ENCODE results near the gene CPM.

Gene CPM

GRCh38 chr12:68954811-68955210 is 21.8 kb upstream of the CPM start:
- no peak for DNase-seq

GRCh38 chr12:68953536-68953935 is 20.6 kb upstream of the CPM start:
- no peak for DNase-seq

DNA sequence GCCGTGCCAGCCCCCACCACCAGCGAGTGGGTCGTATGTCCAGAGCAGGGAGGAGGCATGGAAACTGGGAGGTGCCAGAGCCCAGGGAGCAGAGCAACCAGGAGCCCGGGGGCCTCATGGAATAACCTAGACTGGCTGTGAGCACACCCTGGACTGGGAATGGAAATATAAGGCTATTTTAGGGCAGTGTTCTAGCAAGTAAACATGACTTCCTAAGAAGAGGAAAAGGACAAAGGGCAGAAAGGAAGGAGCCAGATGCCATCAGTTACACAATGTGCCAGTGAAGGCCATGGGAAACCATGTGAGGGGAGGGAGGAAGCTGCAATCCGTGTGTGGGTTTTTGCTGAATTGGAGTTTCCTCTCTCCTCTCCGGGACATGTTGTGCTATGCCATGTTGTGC is 18.7 kb upstream of the CPM start:
- DNase-seq, result no peak

DNA sequence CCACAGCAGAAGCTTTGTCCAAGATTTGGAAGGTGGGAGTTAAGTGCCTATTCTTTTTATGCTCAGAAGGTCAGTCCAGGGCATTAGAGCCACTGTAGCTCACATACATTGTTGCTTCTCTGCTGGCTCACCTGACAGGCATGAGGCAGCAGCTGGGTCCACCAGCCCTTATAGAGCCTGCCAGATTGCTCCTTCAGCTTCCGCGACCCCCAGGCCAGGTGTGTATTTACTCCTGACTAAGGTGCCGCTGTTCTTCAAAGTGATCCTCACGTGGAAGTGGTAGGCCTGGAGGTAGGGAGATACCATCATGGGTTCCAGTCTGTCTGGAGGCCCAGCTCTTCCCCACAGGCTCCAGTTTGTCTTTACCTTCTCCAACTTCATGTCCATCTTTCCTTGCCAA is 17.5 kb upstream of the CPM start:
- DNase-seq, result no peak

GRCh38 chr12:68945255-68945654 is 12.3 kb upstream of the CPM start:
- DNase-seq, result no peak

DNA sequence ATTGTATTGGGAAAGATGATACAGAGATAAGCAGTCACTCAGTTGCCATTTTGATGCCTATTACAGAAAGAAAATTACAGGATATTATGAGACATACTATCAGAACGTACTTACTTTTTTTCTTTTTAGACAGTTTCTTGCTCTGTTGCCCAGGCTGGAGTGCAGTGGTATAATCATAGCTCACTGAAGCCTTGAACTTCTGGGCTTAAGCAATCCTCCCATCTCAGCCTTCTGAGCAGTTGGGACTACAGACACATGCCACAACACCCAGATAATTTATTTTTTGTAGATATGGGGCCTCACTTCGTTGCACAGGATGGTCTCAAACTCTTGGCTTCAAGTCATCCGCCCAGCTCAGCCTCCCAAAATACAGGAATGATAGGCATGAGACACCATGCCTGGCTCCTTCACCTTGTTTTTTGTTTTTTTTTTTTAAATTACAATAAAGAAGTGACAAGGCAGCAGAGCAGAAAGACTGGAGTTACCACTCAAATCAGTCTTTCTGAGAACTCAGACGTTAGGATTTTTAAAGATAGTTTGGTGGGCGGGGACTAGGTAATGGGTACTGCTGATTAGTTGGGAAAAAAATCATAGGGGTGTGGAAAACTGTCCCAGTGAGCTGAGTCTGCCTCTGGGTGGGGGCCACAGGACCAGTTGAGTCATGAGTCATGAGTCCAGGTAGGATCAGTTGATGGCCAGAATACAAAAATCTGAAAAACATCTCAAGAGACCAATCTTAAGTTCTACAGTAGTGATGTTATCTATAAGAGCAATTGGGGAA is 11.5 kb upstream of the CPM start:
- no peak for DNase-seq

GRCh38 chr12:68943848-68944247 is 10.9 kb upstream of the CPM start:
- DNase-seq, result no peak

DNA sequence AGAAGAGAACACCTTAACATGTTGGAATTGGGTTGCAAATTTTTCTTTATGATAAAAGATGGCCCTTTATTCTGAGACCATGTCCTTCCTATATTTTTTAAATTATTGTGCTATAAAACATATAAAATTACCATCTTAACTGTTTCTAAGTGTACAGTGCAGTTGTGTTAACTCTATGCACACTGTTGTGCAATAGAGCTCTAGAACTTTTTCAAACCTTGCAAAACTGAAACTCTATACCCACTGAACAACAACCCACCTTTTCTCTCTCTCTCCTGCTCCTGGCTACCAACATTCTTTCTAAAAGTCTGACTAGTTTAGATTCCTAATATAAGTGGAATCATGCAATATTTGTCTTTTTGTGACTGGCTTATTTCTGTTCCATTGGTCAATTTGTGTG is 7.8 kb upstream of the CPM start:
- no peak for DNase-seq

- no peak for DNase-seq
Measured at GRCh38 chr12:68939505-68939904, 6.5 kb upstream of the CPM start.

DNA sequence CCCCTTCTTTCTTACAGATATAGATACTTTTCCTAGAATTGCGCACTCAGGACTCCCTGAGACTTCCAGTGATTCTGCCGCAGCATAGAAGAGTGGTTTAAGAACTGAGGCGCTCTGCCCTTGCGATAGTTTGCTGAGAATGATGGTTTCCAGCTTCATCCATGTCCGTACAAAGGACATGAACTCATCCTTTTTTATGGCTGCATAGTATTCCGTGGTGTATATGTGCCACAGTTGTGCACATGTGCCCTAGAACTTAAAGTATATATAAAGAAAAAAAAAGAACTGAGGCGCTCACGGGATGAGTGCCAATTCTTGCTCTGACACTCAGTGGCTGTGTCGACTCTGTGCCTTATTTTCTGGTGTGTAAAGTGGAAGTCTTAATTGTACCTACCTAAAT is 1.4 kb upstream of the CPM start:
- DNase-seq, result no peak

DNA sequence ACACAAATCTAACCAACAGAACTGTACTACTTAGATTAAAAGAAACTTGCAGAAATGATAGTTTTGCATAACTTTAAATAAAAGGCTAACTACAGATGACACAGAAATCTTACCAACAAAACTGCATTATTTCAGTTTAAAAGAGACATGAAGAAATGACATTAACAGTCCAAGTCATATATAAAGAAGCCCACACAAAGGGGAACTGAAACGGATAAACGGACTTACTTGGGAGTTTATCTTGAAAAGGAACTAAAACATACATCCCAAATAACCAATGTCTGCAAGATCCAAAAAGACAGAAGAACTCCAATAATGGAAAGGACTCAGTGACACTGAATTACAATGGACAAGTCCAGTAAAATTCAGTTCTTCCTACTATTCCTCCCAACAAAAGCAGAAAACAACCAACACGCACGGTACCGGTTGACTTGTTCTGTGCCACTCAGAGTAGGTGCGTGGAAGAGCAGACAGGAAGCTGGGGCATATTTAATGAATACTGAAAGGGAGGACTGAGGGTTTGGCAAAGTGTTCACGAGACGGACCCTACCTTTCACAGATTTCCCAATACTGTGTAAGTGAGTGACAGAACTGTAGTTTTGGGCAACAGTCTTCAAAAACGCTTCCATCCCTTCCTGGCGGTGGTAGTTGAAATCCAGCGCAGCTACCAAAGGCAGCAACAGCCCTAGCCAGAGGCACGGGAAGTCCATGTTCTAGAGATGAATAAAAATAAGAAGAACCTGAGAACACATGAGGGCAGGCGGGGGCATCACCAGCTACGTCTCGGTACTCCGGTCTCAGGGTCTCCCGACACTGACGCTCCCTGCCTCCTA is 627 bp downstream of the CPM start:
- no peak for DNase-seq

DNA sequence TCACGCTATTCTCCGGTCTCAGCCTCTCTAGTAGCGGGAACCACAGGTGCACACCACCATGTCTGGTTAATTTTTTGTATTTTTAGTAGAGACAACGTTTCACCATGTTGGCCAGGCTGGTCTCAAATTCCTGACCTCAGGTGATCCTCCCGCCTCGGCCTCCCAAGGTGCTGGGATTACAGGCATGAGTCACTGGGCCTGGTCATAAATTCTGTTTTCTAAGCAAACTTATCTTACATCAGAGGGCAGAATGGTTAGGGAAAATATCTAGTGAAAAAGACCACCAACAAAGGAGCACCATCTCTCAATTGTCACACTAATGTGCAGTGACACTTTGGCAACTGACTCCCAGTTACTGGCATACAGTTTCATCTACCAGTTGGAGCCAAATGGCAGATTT is 2.8 kb downstream of the CPM start:
- DNase-seq, result no peak

GRCh38 chr12:68924546-68924945 is 8.4 kb downstream of the CPM start:
- DNase-seq, result no peak

DNA sequence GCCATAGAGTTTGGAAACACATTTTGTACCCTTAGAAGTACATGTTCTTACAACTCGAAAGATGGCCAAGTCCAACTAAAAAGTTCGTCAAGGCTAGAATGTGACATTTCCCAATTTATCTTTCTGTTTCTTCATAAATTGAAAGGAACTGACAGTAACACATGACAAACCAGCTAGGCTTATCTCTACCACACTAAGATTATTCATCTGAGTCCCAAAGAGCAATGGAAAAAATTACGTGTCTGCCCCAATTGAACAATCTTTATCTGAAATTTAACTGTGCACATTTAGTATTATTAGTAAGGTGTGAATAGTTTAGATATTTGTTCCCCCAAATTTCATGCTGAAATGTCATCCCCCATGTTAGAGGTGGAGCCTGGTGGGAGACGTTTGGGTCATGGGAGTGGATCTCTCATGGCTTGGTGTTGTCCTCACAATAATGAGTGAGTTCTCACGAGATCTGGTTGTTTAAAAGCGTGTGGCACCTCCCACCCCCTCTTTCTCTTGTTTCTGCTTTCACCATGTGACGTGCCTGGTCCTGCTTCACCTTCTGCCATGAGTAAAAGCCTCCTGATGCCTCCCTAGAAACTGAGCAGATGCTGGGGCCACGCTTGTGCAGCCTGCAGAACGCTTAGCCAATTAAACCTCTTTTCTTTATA is 13.3 kb downstream of the CPM start:
- DNase-seq, result no peak

GRCh38 chr12:68918960-68919359 is 14.0 kb downstream of the CPM start:
- no peak for DNase-seq

DNA sequence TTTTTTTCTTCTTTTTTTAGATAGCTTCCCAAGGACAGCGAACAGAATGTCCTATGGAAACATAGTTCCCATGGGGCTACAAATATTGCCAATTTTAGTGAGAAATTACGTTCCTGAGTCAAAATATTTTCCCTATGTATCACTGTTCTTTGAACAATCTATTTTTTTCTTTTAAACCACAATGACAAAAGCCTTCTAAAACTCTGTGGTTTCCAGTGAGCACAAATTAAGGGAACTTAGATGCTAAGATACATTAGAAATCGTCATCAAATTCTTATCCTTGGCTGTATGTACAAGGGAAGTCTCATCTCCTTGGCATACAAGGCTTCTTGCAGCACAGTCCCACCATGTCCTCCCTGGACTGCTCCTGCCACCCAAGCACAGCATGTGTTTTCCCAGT is 17.9 kb downstream of the CPM start:
- no peak for DNase-seq

GRCh38 chr12:68913682-68914081 is 19.3 kb downstream of the CPM start:
- DNase-seq, result no peak

DNA sequence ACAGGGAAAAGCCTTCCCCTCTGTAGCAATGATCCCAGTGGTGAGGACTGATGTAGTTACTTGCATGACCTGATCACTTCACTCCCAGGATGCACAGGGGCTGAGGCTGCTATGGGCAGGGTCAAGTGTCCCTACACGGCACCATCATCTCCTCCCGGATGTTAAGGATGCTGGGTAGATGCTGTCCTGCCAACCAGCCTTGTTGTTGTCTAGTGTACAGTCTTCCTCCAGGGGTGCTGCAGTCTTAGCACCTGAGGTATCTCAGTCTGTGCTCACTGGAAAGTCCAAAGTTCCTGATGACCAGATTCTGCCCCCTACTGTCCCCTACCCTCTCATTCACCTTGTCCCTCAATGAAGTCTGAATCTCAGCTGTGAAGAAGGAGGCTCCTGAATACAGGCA is 20.1 kb downstream of the CPM start:
- DNase-seq, result no peak

DNA sequence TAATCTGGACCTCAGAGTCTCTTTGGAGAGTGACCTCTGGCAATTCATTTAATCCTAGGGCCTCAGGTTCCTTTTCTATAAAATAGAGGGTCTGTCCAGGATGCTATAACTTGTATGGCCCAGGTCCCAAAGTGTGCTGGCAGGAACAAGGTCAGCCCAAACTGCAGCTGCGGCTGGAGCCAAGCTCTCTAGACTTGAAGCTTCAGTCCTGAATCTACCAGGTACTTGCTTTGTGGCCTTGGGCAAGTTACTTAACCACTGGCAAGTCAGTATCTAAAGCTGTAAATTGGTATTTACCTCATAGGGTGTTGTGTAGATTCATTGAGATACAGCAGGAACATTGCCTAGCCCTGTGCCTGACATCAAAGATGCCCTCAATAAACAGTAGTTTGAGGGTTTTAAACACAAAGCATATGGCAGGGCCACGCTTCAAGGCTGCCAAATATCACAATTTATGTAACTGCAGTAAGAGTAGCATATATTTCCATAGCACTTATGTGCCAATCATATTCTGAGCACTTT is 21.7 kb downstream of the CPM start:
- DNase-seq, result no peak

- DNase-seq, result no peak
Measured at GRCh38 chr12:68910128-68910527, 22.8 kb downstream of the CPM start.

DNA sequence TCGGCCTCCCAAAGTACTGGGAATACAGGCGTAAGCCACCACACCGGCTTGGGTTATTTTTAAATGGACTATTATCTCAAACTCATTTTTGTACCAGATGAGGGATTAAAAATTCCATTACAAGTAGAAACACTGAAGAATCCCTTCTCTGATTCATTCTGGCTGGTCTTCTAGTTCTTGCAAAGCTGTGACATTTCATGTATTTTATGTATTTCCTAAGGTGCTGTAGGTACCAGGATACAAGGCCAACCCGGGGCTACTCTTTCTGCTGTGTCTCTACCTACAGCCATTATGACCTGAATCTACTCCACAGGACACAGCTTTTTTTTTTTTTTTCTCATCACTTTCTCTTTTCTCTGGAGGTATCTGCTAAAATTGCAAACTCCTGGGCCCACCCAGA is 24.9 kb downstream of the CPM start:
- DNase-seq, result no peak

GRCh38 chr12:68905733-68906132 is 27.2 kb downstream of the CPM start:
- DNase-seq, result no peak

- no peak for DNase-seq
Measured at GRCh38 chr12:68904351-68904962, 28.5 kb downstream of the CPM start.

All from activated CD8-positive, alpha-beta memory T cell treated with anti-CD3 and anti-CD28 coated beads for 24 hours (primary cell).